ENCODE data around the gene ZNF483. TPM values are rescaled to one million over a fixed set of nuclear protein-coding genes. Genes with fewer than 3 reads are reported as not detected.
"Not testable (repeated sequence)": the region's sequence is repeated elsewhere in the genome, so short reads cannot be mapped to it uniquely, and the experiment has no call there.

ZNF483 gene
- polyA plus RNA-seq, 3 donors: 2.4 to 4.4 (median 2.8) TPM

- DNase-seq (ENCODE audit: extremely low read depth in 1 of 11, low read depth in 9 of 11, low spot score in 4 of 11): no peak
Measured at GRCh38 chr9:111599955-111600343, 75.0 kb downstream of the ZNF483 start.

DNA sequence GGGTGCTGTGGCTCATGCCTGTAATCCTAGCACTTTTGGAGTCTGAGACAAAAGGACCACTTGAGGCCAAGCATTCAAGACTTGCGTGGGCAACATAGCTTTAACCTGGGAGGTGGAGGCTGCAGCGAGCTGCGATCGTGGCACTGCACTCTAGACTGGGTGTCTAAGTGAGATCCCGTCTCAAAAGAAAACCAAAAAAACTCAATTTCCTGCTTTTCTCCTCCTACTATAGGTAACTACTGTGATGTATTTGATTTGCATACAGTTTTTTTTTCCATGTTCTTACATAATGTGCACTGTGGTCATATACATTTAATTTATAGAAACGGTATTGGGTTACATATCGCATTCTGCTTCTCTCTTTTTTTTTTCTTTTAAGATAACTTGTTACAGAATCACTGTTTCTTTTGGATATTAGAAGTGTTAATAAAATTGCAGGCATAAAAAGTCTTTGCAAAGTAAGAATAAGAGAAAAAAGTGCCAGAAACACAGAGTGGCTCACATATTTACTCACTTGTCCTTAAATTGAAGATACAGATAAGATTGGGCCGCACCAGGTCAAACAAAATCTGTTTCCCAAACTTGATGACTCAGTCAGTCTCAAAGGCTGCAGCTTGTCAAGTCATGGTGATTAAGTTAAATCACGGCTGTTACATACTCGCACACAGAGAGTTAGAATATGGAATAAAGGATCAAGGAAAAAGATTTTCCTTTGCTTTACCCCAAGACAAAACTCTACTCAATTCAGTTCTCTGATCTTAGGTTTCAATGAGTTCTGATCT lies 76.4 kb downstream of the ZNF483 start:
- DNase-seq (ENCODE audit: extremely low read depth in 1 of 11, low read depth in 9 of 11, low spot score in 4 of 11): no peak

- no peak for DNase-seq (ENCODE audit: extremely low read depth in 1 of 11, low read depth in 9 of 11, low spot score in 4 of 11)
Measured at GRCh38 chr9:111603041-111603440, 78.1 kb downstream of the ZNF483 start.

DNA sequence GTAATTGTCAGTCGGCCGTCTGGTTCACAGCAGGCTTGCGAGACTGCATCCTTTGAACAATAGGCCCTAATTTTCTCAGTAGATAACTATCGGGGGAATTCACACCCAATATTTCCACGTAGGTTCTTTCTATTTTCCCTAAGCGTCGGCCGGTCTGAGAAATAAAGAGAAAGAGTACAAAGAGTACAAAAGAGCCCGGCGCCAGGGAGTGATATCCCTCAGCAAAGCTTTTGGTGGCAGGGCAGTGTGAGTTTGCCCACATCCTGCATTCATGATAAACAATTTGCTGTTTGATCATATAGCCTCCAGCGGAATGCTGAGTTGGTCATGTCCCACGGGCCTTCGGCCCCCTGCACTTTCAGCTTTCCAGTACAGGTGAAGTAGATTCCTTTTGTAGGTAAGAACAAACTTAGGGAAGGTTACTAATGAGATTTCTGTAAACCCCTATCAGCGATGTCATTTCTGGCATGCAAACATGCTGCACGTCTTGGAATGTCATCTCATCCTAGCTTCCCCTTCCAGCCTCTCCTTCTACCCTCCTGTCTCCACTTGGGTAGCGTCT lies 79.2 kb downstream of the ZNF483 start:
- DNase-seq (ENCODE audit: extremely low read depth in 1 of 11, low read depth in 9 of 11, low spot score in 4 of 11): no peak

GRCh38 chr9:111605041-111605559 lies 80.1 kb downstream of the ZNF483 start:
- no peak for DNase-seq (ENCODE audit: extremely low read depth in 1 of 11, low read depth in 9 of 11, low spot score in 4 of 11)

DNA sequence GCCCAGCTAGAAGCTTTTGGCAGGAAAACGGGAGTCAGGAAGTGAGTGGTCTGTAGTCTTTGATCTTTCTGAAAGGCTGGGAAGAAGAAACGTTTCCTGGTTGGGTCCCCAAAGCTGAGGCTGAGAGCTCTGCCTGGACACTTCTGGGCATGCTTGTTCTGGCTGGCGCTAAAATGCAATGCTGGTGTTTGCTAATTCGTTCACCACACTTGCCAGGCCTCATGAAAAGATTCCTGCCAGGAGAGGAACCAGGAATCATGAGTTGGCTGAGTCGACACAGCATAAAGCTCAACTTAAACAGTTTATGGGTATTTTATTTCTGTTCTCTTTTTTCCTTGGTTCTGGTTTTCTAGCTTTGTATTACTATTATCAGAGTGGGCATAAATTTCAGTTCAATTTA lies 85.2 kb downstream of the ZNF483 start:
- no peak for DNase-seq (ENCODE audit: extremely low read depth in 1 of 11, low read depth in 9 of 11, low spot score in 4 of 11)

DNA sequence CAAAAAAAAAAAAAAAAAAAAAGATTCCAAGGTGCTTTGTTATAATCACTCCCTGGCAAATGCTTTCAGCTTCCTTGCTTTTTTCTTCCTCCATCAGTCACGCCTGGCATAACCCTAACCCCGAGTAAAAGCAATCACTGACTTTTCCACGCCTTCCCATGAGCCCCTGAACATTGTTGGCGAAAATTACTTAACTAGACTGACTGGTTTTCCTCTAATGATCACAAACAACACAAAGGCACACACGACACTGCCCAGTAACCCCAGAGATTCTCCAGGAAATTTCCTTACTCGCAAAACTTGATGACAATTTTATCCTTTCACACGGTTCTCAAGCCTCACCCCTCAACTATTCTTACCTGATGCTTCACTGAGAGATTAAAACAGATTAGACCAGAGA lies 85.9 kb downstream of the ZNF483 start:
- peak in 4 of 11 donors; percentile 34 to 74 (median 54) for DNase-seq (ENCODE audit: extremely low read depth in 1 of 11, low read depth in 9 of 11, low spot score in 4 of 11)

- no peak for DNase-seq (ENCODE audit: extremely low read depth in 1 of 11, low read depth in 9 of 11, low spot score in 4 of 11)
Measured at GRCh38 chr9:111613436-111614040, 88.6 kb downstream of the ZNF483 start.

DNA sequence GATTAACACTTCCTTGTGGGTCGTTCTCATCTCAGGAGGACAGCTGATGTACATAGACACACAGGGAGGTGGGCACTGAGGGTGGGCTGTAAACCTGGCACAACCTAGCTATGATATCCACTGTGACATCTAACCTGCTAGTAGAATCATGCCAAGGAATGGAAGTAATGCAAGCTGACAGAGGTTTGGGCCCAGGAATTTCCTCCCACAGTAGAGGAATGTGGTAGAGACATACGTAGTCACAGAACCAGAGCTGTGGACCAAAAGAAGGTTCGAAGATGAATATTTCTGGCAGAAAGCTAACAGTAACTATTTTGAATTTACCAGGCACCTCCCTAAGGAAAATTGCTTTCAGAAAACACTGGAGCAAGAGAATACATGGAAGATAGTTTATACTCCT lies 90.9 kb downstream of the ZNF483 start:
- DNase-seq (ENCODE audit: extremely low read depth in 1 of 11, low read depth in 9 of 11, low spot score in 4 of 11): no peak

GRCh38 chr9:111617349-111617748 lies 92.4 kb downstream of the ZNF483 start:
- not testable (repeated sequence) for DNase-seq (ENCODE audit: extremely low read depth in 1 of 11, low read depth in 9 of 11, low spot score in 4 of 11)

- no peak for DNase-seq (ENCODE audit: extremely low read depth in 1 of 11, low read depth in 9 of 11, low spot score in 4 of 11)
Measured at GRCh38 chr9:111621895-111622480, 97.0 kb downstream of the ZNF483 start.

GRCh38 chr9:111622626-111623025 lies 97.6 kb downstream of the ZNF483 start:
- DNase-seq (ENCODE audit: extremely low read depth in 1 of 11, low read depth in 9 of 11, low spot score in 4 of 11): no peak

Other genes starting within 250 kb of the ZNF483 start
- not detected for gene OR2K2, start 195.0 kb upstream of the ZNF483 start, polyA plus RNA-seq (ENCODE audit: insufficient read length in 3 of 3)
- gene ECPAS, start 40.8 kb upstream of the ZNF483 start, polyA plus RNA-seq (ENCODE audit: insufficient read length in 3 of 3): 10 to 100 TPM; 70.2 to 81.9 (median 78.9) TPM
- 100 to 1,000 TPM; 144 to 331 (median 326) TPM for gene PTGR1, start 74.5 kb downstream of the ZNF483 start, polyA plus RNA-seq (ENCODE audit: insufficient read length in 3 of 3)
- 10 to 100 TPM; 14.6 to 17.2 (median 15.2) TPM for gene DNAJC25, start 106.2 kb downstream of the ZNF483 start, polyA plus RNA-seq (ENCODE audit: insufficient read length in 3 of 3)
- gene GNG10, start 136.4 kb downstream of the ZNF483 start, polyA plus RNA-seq (ENCODE audit: insufficient read length in 3 of 3): 10 to 100 TPM; 46.1 to 64.5 (median 54.7) TPM

Data from renal cortex interstitium (tissue), 11 donors.